ENCODE measurements around the gene PRKAA1. TPM values are rescaled to one million over a fixed set of nuclear protein-coding genes. Genes with fewer than 3 reads are reported as not detected.
A peak's percentile ranks its signal among the peaks of the same experiment; 100 is the strongest.

PRKAA1 gene
- polyA plus RNA-seq, 3 donors = 23.4 to 32.8 (median 29.6) TPM

GRCh38 chr5:40775846-40776657, 22.1 kb downstream of the PRKAA1 start:
- Histone ChIP-seq H3K36me3 (replicated peaks in 1 of 2; ENCODE audit: control insufficient read depth in 1 of 2, insufficient read depth in 2 of 2, low read length in 2 of 2) (peaks cover 51 to 62% of the 10 kb centered on the region in 2 donors), H3K27ac (ENCODE audit: low read depth in 1 of 2, low read length in 2 of 2) (peak overlapping the region in 1 of 2 donors; percentile 10), H3K4me3 (replicated peaks in 1 of 3; ENCODE audit: low read depth in 2 of 3, low read length in 3 of 3) (no peak overlapping the region), H3K9ac (ENCODE audit: insufficient read depth, low read length, poor library complexity, severe bottlenecking) (no peak overlapping the region), H3K27me3 (ENCODE audit: control insufficient read depth in 2 of 2, insufficient read depth in 2 of 2, low read length in 2 of 2) (no peaks in the 10 kb centered on the region), H2AFZ (ENCODE audit: insufficient read depth, low read depth, low read length, poor library complexity, severe bottlenecking) (no peak overlapping the region), H3K9me3 (replicated peaks in 1 of 2; ENCODE audit: control insufficient read depth in 1 of 2, insufficient read depth in 1 of 2, low read length in 2 of 2) (no peaks in the 10 kb centered on the region), H4K20me1 (ENCODE audit: insufficient read depth, low read length) (peaks cover 49% of the 10 kb centered on the region), H3K4me1 (ENCODE audit: control insufficient read depth in 1 of 2, insufficient read depth in 2 of 2, low read length in 2 of 2) (no peaks in the 10 kb centered on the region), H3K79me2 (ENCODE audit: insufficient read depth, low read length) (peaks cover 39% of the 10 kb centered on the region), H3K4me2 (replicated peaks; ENCODE audit: extremely low read depth, low read length, poor library complexity, severe bottlenecking) (no peak overlapping the region)
- H3K9me3 Mint-ChIP-seq = no peaks in the 10 kb centered on the region
- H3K4me3 Mint-ChIP-seq = no peak overlapping the region
- peaks cover 41 to 59% of the 10 kb centered on the region in 2 donors for H3K36me3 Mint-ChIP-seq
- TF ChIP-seq, protein P1, sequence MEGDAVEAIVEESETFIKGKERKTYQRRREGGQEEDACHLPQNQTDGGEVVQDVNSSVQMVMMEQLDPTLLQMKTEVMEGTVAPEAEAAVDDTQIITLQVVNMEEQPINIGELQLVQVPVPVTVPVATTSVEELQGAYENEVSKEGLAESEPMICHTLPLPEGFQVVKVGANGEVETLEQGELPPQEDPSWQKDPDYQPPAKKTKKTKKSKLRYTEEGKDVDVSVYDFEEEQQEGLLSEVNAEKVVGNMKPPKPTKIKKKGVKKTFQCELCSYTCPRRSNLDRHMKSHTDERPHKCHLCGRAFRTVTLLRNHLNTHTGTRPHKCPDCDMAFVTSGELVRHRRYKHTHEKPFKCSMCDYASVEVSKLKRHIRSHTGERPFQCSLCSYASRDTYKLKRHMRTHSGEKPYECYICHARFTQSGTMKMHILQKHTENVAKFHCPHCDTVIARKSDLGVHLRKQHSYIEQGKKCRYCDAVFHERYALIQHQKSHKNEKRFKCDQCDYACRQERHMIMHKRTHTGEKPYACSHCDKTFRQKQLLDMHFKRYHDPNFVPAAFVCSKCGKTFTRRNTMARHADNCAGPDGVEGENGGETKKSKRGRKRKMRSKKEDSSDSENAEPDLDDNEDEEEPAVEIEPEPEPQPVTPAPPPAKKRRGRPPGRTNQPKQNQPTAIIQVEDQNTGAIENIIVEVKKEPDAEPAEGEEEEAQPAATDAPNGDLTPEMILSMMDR (IDR thresholded peaks at IDR 0.05) = no peak
- H3K27ac Mint-ChIP-seq = peak overlapping the region in 5 of 7 donors; percentile 5 to 75 (median 31)
- intact Hi-C loops (cut with micrococcal nuclease) = no loop called here
- H3K4me1 Mint-ChIP-seq = peaks cover 22% of the 10 kb centered on the region
- DNase-seq = no peak
- WGBS (ENCODE audit: insufficient coverage) = 80% methylated on average over 5 of the region's 6 CpGs
- H3K27me3 Mint-ChIP-seq (ENCODE audit: low read depth in 3 of 3) = peaks cover 0 to 3% (median 0%) of the 10 kb centered on the region in 3 donors

- intact Hi-C loops (cut with micrococcal nuclease) = no loop called here
- H3K27ac Mint-ChIP-seq = peak overlapping the region in 2 of 7 donors; percentile 5 to 47
These were observed 22.9 kb downstream of the PRKAA1 start for GRCh38 chr5:40775085-40775845.

More at GRCh38 chr5:40775085-40775845, 22.9 kb downstream of the PRKAA1 start:
- no peaks in the 10 kb centered on the region for H3K9me3 Mint-ChIP-seq
- H3K27me3 Mint-ChIP-seq (ENCODE audit: low read depth in 3 of 3) = peaks cover 0 to 1% (median 0%) of the 10 kb centered on the region in 3 donors
- TF ChIP-seq, protein P1 (IDR thresholded peaks at IDR 0.05) = no peak
- no CpG with 5 or more reads among the region's 4 CpGs for WGBS (ENCODE audit: insufficient coverage)
- Histone ChIP-seq H3K4me2 (replicated peaks; ENCODE audit: extremely low read depth, low read length, poor library complexity, severe bottlenecking) (no peak overlapping the region), H2AFZ (ENCODE audit: insufficient read depth, low read depth, low read length, poor library complexity, severe bottlenecking) (no peak overlapping the region), H4K20me1 (ENCODE audit: insufficient read depth, low read length) (peaks cover 41% of the 10 kb centered on the region), H3K4me3 (replicated peaks in 1 of 3; ENCODE audit: low read depth in 2 of 3, low read length in 3 of 3) (no peak overlapping the region), H3K9ac (ENCODE audit: insufficient read depth, low read length, poor library complexity, severe bottlenecking) (no peak overlapping the region), H3K36me3 (replicated peaks in 1 of 2; ENCODE audit: control insufficient read depth in 1 of 2, insufficient read depth in 2 of 2, low read length in 2 of 2) (peaks cover 54 to 64% of the 10 kb centered on the region in 2 donors), H3K27ac (ENCODE audit: low read depth in 1 of 2, low read length in 2 of 2) (peak overlapping the region in 1 of 2 donors; percentile 10), H3K4me1 (ENCODE audit: control insufficient read depth in 1 of 2, insufficient read depth in 2 of 2, low read length in 2 of 2) (no peaks in the 10 kb centered on the region), H3K27me3 (ENCODE audit: control insufficient read depth in 2 of 2, insufficient read depth in 2 of 2, low read length in 2 of 2) (no peaks in the 10 kb centered on the region), H3K9me3 (replicated peaks in 1 of 2; ENCODE audit: control insufficient read depth in 1 of 2, insufficient read depth in 1 of 2, low read length in 2 of 2) (no peaks in the 10 kb centered on the region), H3K79me2 (ENCODE audit: insufficient read depth, low read length) (peaks cover 31% of the 10 kb centered on the region)
- peaks cover 19% of the 10 kb centered on the region for H3K4me1 Mint-ChIP-seq
- H3K36me3 Mint-ChIP-seq = peaks cover 43 to 66% of the 10 kb centered on the region in 2 donors
- H3K4me3 Mint-ChIP-seq = no peak overlapping the region
- DNase-seq = no peak

Data from CD14-positive monocyte (primary cell).